Measurements from ENCODE around the gene PTPRG. TPM values are rescaled to one million over a fixed set of nuclear protein-coding genes. Genes with fewer than 3 reads are reported as not detected.

PTPRG gene
- total and polyA plus RNA-seq, 2 of the 13 experiments (the other 11 are each of a cell fraction or from before 2014, with no cell fraction given): 8.0 to 25.3 TPM

- TF ChIP-seq ZNF142 (CRISPR knock-in tag; IDR thresholded peaks at IDR 0.05) (no peak), GTF3A (CRISPR knock-in tag; conservative IDR thresholded peaks at IDR 0.05) (no peak), CHCHD3 (CRISPR knock-in tag; IDR thresholded peaks at IDR 0.05) (no peak), ZBTB38 (CRISPR knock-in tag; IDR thresholded peaks at IDR 0.05) (no peak), HDAC6 (IDR thresholded peaks at IDR 0.05; ENCODE audit: low read depth, low read length) (no peak)
These were observed 112.3 kb downstream of the PTPRG start (continued) for GRCh38 chr3:61673651-61674050.

GRCh38 chr3:61674596-61674995 lies 113.2 kb downstream of the PTPRG start:
- no peak overlapping the region for H3K4me3 ChIP-seq (replicated peaks in 1 of 3; ENCODE audit: insufficient read depth in 1 of 3, low read depth in 2 of 3, low read length in 3 of 3)
- H3K4me1 ChIP-seq (ENCODE audit: insufficient read depth, low read length): no peaks in the 10 kb centered on the region
- no peaks in the 10 kb centered on the region for H3K9me3 ChIP-seq (ENCODE audit: low read length)
- no peaks in the 10 kb centered on the region for H4K20me1 ChIP-seq (ENCODE audit: insufficient read depth, low read length)
- no peak overlapping the region for H3K4me2 ChIP-seq (ENCODE audit: low read depth, low read length)
- ATAC-seq: no peak
- intact Hi-C loops (cut with micrococcal nuclease; ENCODE audit: unreplicated experiment) (no loop called here), in situ Hi-C loops (cut with HindIII; ENCODE audit: extremely low pct_ligation_motif_present, low pct_unique_long_range_greater_than_20kb) (no loop called here)
- BruUV-seq (replicated peaks): no TSS peak
- WGBS (ENCODE audit: low lambda C conversion rate): 95% methylated on average over 1 of the region's 1 CpG
- FAIRE-seq: no peak
- ChIA-PET POLR2A (no interaction called here), CTCF (ENCODE audit: low intra/inter-chr PET ratio, low total read pairs) (no interaction called here)
- TF ChIP-seq ZNF746 (CRISPR knock-in tag; IDR thresholded peaks at IDR 0.05) (no peak), GFI1 (CRISPR knock-in tag; IDR thresholded peaks at IDR 0.05; ENCODE audit: borderline replicate concordance) (no peak), NR0B2 (CRISPR knock-in tag; IDR thresholded peaks at IDR 0.05) (no peak)
- H3K27me3 ChIP-seq (ENCODE audit: control insufficient read depth in 1 of 2, insufficient read depth in 2 of 2, low read length in 2 of 2): no peaks in the 10 kb centered on the region
- H3K27ac ChIP-seq (ENCODE audit: extremely low read length, insufficient read depth, low read length): no peak overlapping the region
- DNase-seq (ENCODE audit: low spot score): no peak
- H3K9ac ChIP-seq (ENCODE audit: insufficient read depth, low read depth, low read length): no peak overlapping the region
- H3K36me3 ChIP-seq (replicated peaks in 1 of 2; ENCODE audit: control insufficient read depth in 1 of 2, insufficient read depth in 2 of 2, low read length in 2 of 2): no peaks in the 10 kb centered on the region; a peak in 2 of 5 replicates
- H3K79me2 ChIP-seq (ENCODE audit: insufficient read depth, low read length): peaks cover 8% of the 10 kb centered on the region
- H2AFZ ChIP-seq (ENCODE audit: low read length): no peak overlapping the region

Data from HepG2 (cell line).